Activated CD8-positive, alpha-beta memory T cell treated with anti-CD3 and anti-CD28 coated beads, Interleukin-2, amount 10 ng/mL, durations not matched to agents 7 days and 5 days (primary cell): ENCODE results near the gene STIP1. TPM values are rescaled to one million over a fixed set of nuclear protein-coding genes. Genes with fewer than 3 reads are reported as not detected.
A peak's percentile ranks its signal among the peaks of the same experiment; 100 is the strongest.

Source experiments
- ATAC-seq: fragments of 150-1000 bp; cut with Tn5 transposase; one replicate; pipeline ENCODE4 v1.10.0; 2021; ENCODE audit warnings: moderate library complexity
- CTCF ChIA-PET: fragments of 350-600 bp; sonication (Branson Sonifier 250); formaldehyde crosslinking; loops from one replicate; lab custom pipeline; 2021; ENCODE audit warnings: antibody characterized with exemption; lab: Charles Lee
- DNase-seq: peaks from one replicate; pipeline ENCODE4 v3.0.0-alpha.2; 2020
- H3K27ac Mint-ChIP-seq: one replicate; pipeline ENCODE4 v1.8.0; 2021; ENCODE audit warnings: mild to moderate bottlenecking, mixed read lengths
- H3K27me3 Mint-ChIP-seq: one replicate; pipeline ENCODE4 v1.8.0; 2021; ENCODE audit warnings: mixed read lengths
- H3K36me3 Mint-ChIP-seq: one replicate; pipeline ENCODE4 v1.8.0; 2021; ENCODE audit warnings: mild to moderate bottlenecking, mixed read lengths
- H3K4me1 Mint-ChIP-seq: one replicate; pipeline ENCODE4 v1.8.0; 2021; ENCODE audit warnings: mixed read lengths
- H3K4me3 Mint-ChIP-seq: one replicate; pipeline ENCODE4 v1.8.0; 2021; ENCODE audit warnings: mild to moderate bottlenecking, moderate library complexity, mixed read lengths
- H3K9me3 Mint-ChIP-seq: one replicate; pipeline ENCODE4 v1.8.0; 2022; ENCODE audit warnings: low read depth, mixed read lengths
- total RNA-seq, 2 experiments: library from RNA; stranded (reverse); gene quantifications; one replicate each; pipeline ENCODE4 v1.2.3, GENCODE V29; 2021

The STIP1 gene
- total RNA-seq, 2 experiments from 2014 or later: 303 to 410 TPM

- Mint-ChIP-seq H3K27ac (no peak overlapping the region), H3K4me1 (peaks cover 34% of the 10 kb centered on the region), H3K27me3 (no peaks in the 10 kb centered on the region), H3K4me3 (peak overlapping the region; percentile 79), H3K9me3 (no peaks in the 10 kb centered on the region), H3K36me3 (no peaks in the 10 kb centered on the region)
- ATAC-seq (no peak), DNase-seq (no peak)
- CTCF ChIA-PET: interaction anchor here (2.9 to 12.3 kb wide), 6 partner anchors 7 to 56 kb away, joined by 14 to 146 read pairs (median 28); partner anchors contain the start of genes CATSPERZ, ESRRA, FERMT3 and FKBP2
Observed at GRCh38 chr11:64247729-64248531, 62.0 kb downstream of the STIP1 start.

- Mint-ChIP-seq H3K27ac (no peak overlapping the region), H3K4me3 (no peak overlapping the region), H3K4me1 (peaks cover 33% of the 10 kb centered on the region), H3K27me3 (no peaks in the 10 kb centered on the region), H3K9me3 (no peaks in the 10 kb centered on the region), H3K36me3 (no peaks in the 10 kb centered on the region)
- ATAC-seq (no peak), DNase-seq (no peak)
- CTCF ChIA-PET: interaction anchor here (1.4 to 12.3 kb wide), 4 partner anchors 7 to 55 kb away, joined by 3 to 146 read pairs (median 52); partner anchors contain the start of genes CATSPERZ, ESRRA and FKBP2
Observed at GRCh38 chr11:64248578-64248977, 62.6 kb downstream of the STIP1 start.

GRCh38 chr11:64249038-64249437, 63.1 kb downstream of the STIP1 start:
- Mint-ChIP-seq H3K4me1 (peaks cover 33% of the 10 kb centered on the region), H3K4me3 (no peak overlapping the region), H3K36me3 (no peaks in the 10 kb centered on the region), H3K9me3 (no peaks in the 10 kb centered on the region), H3K27me3 (no peaks in the 10 kb centered on the region), H3K27ac (no peak overlapping the region)
- DNase-seq (no peak), ATAC-seq (no peak)
- CTCF ChIA-PET: interaction anchor here (0.9 to 12.3 kb wide), 7 partner anchors 8 to 82 kb away, joined by 3 to 146 read pairs (median 37); partner anchors contain the start of genes CATSPERZ, ESRRA, FERMT3 and FKBP2

GRCh38 chr11:64249563-64250414, 63.8 kb downstream of the STIP1 start:
- H3K27me3 Mint-ChIP-seq: no peaks in the 10 kb centered on the region

DNA sequence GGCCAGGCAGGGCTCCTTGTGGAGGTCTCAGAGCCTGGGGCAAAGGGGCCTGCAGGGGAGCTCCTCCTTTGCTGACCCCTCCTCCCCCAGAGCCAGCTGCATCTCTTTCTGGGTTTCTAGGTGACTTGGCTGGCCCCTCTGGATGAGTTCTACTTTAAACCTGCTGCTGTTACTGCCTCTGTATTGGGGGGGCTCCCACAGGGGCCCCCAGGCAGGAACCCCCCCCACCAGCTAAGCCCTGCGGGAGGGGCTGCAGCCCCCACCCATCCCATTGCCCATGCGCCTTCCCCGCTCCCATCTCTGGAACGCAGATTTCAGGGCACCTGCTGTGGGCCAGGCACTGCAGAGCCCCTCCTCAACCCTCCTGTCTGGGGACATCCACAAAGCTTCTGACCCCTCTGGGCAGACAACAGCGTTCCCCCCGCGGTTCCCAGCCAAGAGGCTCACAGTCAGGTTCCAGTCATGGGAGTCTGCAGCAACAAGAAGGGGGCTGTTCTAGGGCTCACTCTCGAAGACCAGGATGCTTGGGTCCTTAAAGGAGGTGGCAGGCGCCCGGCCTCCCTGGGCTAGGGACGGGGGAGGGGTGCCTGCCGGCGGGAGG, 64.5 kb downstream of the STIP1 start:
- Mint-ChIP-seq H3K36me3 (peaks cover 2% of the 10 kb centered on the region), H3K4me1 (peaks cover 29% of the 10 kb centered on the region), H3K27ac (no peak overlapping the region), H3K27me3 (no peaks in the 10 kb centered on the region), H3K9me3 (no peaks in the 10 kb centered on the region), H3K4me3 (peak overlapping the region; percentile 76)
- no peak for ATAC-seq
- CTCF ChIA-PET: interaction anchor here (0.8 to 12.3 kb wide), 19 partner anchors 8 to 82 kb away, joined by 3 to 146 read pairs (median 7); partner anchors contain the start of genes BAD, CATSPERZ, ESRRA and FERMT3
- no peak for DNase-seq

More at GRCh38 chr11:64249563-64250414, 63.8 kb downstream of the STIP1 start:
- H3K4me3 Mint-ChIP-seq: no peak overlapping the region
- no peak for ATAC-seq
- peaks cover 33% of the 10 kb centered on the region for H3K4me1 Mint-ChIP-seq
- H3K9me3 Mint-ChIP-seq: no peaks in the 10 kb centered on the region
- CTCF ChIA-PET: interaction anchor here (0.6 to 12.3 kb wide), 18 partner anchors 9 to 82 kb away, joined by 3 to 146 read pairs (median 6); partner anchors contain the start of genes CATSPERZ, ESRRA, FERMT3 and FKBP2
- no peaks in the 10 kb centered on the region for H3K36me3 Mint-ChIP-seq
- DNase-seq: no peak
- H3K27ac Mint-ChIP-seq: no peak overlapping the region

DNA sequence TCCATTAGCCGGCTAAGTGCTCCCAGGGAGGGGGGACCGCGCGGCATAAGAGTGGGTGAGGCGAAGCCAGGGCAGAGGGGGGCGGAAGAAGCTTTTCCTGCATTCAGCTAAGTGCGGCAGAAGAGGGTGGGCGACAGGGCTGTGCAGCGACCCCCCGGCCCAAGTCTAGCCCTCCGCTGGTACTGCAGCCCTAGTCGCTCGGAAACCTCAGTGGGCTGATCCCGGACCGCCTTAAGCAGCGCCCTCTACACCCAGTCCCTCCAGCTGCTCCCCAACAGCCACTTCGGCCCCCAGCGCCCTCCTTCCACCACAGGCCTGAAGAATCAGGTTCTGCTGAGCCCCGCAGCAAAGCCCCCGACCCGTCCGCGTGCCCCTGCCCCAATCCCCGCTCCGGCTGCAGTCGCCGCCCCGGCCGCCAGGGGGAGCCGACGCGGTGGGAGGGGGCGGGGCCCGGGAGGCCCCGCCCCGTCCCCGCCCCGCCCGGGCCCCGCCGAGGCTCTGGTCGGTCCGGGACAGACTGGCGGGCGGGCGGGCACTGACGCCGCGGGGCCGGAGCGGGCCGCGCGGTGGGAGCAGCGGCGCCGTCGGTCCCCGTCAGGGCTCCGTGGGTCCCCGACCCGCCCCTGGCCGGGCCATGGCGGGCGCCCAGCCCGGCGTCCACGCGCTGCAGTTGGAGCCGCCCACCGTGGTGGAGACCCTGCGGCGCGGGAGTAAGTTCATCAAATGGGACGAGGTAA, 65.2 kb downstream of the STIP1 start, which contains the start of gene PLCB3:
PLCB3 (plus strand) TSS at position 515 of the 737 bp plus-strand sequence; CDS start at position 635, 120 bp downstream.
- Mint-ChIP-seq H3K9me3 (no peaks in the 10 kb centered on the region), H3K27me3 (no peaks in the 10 kb centered on the region), H3K27ac (peak within 1 kb of the TSS; percentile 72), H3K36me3 (peaks cover 2% of the 10 kb centered on the region), H3K4me3 (peak within 1 kb of the TSS; percentile 89), H3K4me1 (peaks cover 29% of the 10 kb centered on the region)
- CTCF ChIA-PET: interaction anchor here (0.8 to 12.3 kb wide), 18 partner anchors 9 to 81 kb away, joined by 3 to 146 read pairs (median 8); partner anchors contain the start of genes BAD, CATSPERZ, ESRRA and FERMT3
- ATAC-seq (peak; percentile 71), DNase-seq (peak; percentile 68)

- H3K27ac Mint-ChIP-seq: peak overlapping the region; percentile 69
- no peak for ATAC-seq
- no peaks in the 10 kb centered on the region for H3K9me3 Mint-ChIP-seq
- no peaks in the 10 kb centered on the region for H3K27me3 Mint-ChIP-seq
- H3K4me1 Mint-ChIP-seq: peaks cover 29% of the 10 kb centered on the region
- CTCF ChIA-PET: interaction anchor here (1.0 to 12.3 kb wide), 13 partner anchors 9 to 81 kb away, joined by 4 to 146 read pairs (median 12); partner anchors contain the start of genes BAD, CATSPERZ, ESRRA and FERMT3
- H3K4me3 Mint-ChIP-seq: peak overlapping the region; percentile 89
- DNase-seq: no peak
- peaks cover 2% of the 10 kb centered on the region for H3K36me3 Mint-ChIP-seq
Observed at GRCh38 chr11:64251753-64252002, 65.7 kb downstream of the STIP1 start.

DNA sequence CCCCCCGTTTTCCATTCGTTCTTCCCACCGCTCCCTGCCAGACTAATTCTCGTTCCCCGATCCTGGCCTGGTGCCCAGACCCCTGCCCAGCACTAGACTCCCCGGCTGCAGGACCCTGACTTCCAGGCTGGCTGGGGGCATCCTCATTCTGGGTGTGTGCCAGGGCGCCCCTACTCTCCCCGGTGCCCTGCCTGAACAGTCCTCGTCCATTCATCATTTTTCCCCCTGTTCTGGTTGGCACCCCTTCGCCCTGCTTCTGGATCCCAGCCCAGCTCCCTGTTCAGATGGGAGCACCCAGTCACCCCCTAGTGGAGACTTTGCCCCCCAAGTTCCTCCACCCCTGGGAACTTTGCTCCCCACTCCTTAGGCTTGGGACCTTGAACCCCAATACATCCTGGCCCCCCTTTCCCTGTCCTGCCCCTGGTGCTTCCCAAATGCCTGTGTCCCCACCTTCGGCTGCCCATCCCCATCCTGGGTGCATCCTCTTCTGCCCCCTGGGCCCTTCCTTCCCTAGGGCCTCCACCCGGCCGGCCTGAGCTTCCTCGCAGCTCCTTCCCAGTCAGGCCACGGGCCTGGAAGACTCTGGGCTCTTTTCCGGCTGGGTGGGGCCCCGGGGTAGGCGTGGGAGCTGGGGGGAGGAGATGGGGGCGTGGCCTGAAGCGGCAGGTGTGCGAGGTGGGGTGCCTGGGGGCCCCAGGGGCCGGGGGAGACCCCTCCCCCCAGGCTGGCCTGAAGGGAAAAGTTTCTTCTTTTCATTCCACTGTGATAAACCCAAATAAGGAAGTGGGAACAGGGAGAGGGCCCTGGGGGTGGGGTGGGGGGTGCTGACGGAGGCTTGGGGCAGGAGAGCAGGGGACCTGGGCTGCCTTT, 66.3 kb downstream of the STIP1 start:
- no peak for ATAC-seq
- Mint-ChIP-seq H3K27me3 (no peaks in the 10 kb centered on the region), H3K27ac (peak overlapping the region; percentile 69), H3K9me3 (no peaks in the 10 kb centered on the region), H3K4me1 (peaks cover 26% of the 10 kb centered on the region), H3K4me3 (peak overlapping the region; percentile 89), H3K36me3 (peaks cover 2% of the 10 kb centered on the region)
- CTCF ChIA-PET: interaction anchor here (0.6 to 12.3 kb wide), 13 partner anchors 8 to 536 kb away, joined by 3 to 146 read pairs (median 12); partner anchors contain the start of genes BAD, CATSPERZ, ESRRA and FERMT3
- no peak for DNase-seq

GRCh38 chr11:64253043-64253442, 67.1 kb downstream of the STIP1 start:
- ATAC-seq (no peak), DNase-seq (no peak)
- CTCF ChIA-PET: interaction anchor here (1.1 to 4.7 kb wide), 6 partner anchors 11 to 48 kb away, joined by 5 to 68 read pairs (median 19); partner anchors contain the start of genes BAD, FKBP2 and GPR137
- Mint-ChIP-seq H3K9me3 (no peaks in the 10 kb centered on the region), H3K27me3 (no peaks in the 10 kb centered on the region), H3K27ac (no peak overlapping the region), H3K36me3 (peaks cover 4% of the 10 kb centered on the region), H3K4me3 (no peak overlapping the region), H3K4me1 (peaks cover 23% of the 10 kb centered on the region)

DNA sequence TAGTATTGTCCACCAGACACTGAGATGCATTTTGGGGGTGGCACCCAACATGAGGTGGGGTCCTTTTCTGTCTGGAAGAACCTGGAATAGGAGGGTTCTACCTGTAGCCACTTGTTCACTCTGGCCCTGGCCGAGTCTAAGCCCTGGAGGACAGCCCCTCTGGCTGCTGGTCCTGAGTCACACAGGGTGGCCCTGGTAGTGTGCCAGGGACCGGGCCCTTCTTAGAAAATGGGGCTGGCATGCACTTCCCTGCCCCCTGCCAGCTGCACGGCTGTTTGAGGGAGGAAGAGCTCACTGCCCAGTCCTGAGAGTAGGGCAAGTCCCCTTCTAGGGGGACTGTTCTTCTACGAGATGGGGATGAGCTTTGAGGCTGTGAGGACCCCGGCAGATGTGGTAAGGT, 67.5 kb downstream of the STIP1 start:
- CTCF ChIA-PET: interaction anchor here (0.9 to 1.9 kb wide), 4 partner anchors 13 to 49 kb away, joined by 4 to 7 read pairs (median 5); partner anchors contain the start of gene BAD
- Mint-ChIP-seq H3K27ac (no peak overlapping the region), H3K9me3 (no peaks in the 10 kb centered on the region)

More for the DNA sequence above, 67.5 kb downstream of the STIP1 start:
- H3K36me3 Mint-ChIP-seq: peaks cover 4% of the 10 kb centered on the region
- DNase-seq (no peak), ATAC-seq (no peak)
- H3K27me3 Mint-ChIP-seq: no peaks in the 10 kb centered on the region
- peaks cover 21% of the 10 kb centered on the region for H3K4me1 Mint-ChIP-seq
- no peak overlapping the region for H3K4me3 Mint-ChIP-seq
